Right lobe of liver (tissue), 6 donors: ENCODE measurements around the gene DKC1. TPM values are rescaled to one million over a fixed set of nuclear protein-coding genes. Genes with fewer than 3 reads are reported as not detected.

ENCODE experiments used
- ATAC-seq, 4 donors: fragments of 200-7000 bp; cut with Tn5 transposase; one replicate each; pipeline ENCODE4 v1.9.1; 2020; ENCODE audit warnings: mild to moderate bottlenecking in 4 of 4, moderate library complexity in 4 of 4
- DNase-seq, 3 donors: peaks; one replicate each; pipeline ENCODE4 v3.0.0-alpha.2; 2020
- H3K27ac ChIP-seq, 3 donors: fragments of 200-600 bp; one replicate each; pipeline ENCODE4 v1.8.0; 2022
- H3K27me3 ChIP-seq, 2 donors: fragments of 200-600 bp; one replicate each; pipeline ENCODE4 v1.8.0; 2022
- H3K36me3 ChIP-seq, 4 donors: fragments of 200-600 bp; sonication (generic) in 1 of 4; one replicate each; pipeline versions ENCODE4 v1.5.1 to v1.8.0; 2017 to 2022; ENCODE audit warnings: control low read depth in 1 of 4
- H3K4me1 ChIP-seq, 4 donors: fragments of 200-600 bp; sonication (generic) in 1 of 4; one replicate each; pipeline versions ENCODE4 v1.5.1 to v1.8.0; 2017 to 2022; ENCODE audit warnings: control low read depth in 1 of 4
- H3K4me3 ChIP-seq, 3 donors: fragments of 200-600 bp; one replicate each; pipeline ENCODE4 v1.8.0; 2022
- H3K9me3 ChIP-seq, 4 donors: fragments of 200-600 bp; sonication (generic) in 1 of 4; one replicate each; pipeline versions ENCODE4 v1.5.1 to v1.8.0; 2017 to 2022; ENCODE audit warnings: control low read depth in 1 of 4
- CTCF ChIP-seq, 4 donors: fragments of 200-600 bp in 3 of 4; fragments of 450-650 bp in 1 of 4; IDR thresholded peaks; one replicate each; pipeline versions ENCODE4 v1.5.1 to v1.8.0; 2016 to 2022; ENCODE audit warnings: antibody characterized with exemption in 4 of 4, mild to moderate bottlenecking in 2 of 4
- POLR2A ChIP-seq: fragments of 450-650 bp; IDR thresholded peaks from one replicate; pipeline ENCODE4 v1.6.1; 2017; ENCODE audit warnings: antibody characterized with exemption, mild to moderate bottlenecking
- WGBS: methylation state at CpG from one replicate; pipeline ENCODE4 v1.1.6; 2018; ENCODE audit warnings: low coverage, low lambda C conversion rate; ENCODE audit not compliant: insufficient coverage; ENCODE audit errors: missing lambda C conversion rate; 5-methylcytosine and 5-hydroxymethylcytosine counted together
- intact Hi-C, 2 donors: fragments of 100-400 bp; cut with DNase I; formaldehyde crosslinking; loops; one replicate each; pipeline versions ENCODE4 v1.11.2 to v1.14.1; 2022
- total RNA-seq, 6 experiments: library from RNA; depleted of rRNA in 2 of 6; stranded (reverse); fragments of >200 nt in 2 of 6; fragmentation: NEBNext Ultra II Directional in 3 of 6; extraction: Animal tissue kit (Norgen Biotek cat#: 25700) in 3 of 6; gene quantifications; one replicate each; pipeline versions ENCODE4 v1.1.0 to v1.2.4, GENCODE V29; 2016 to 2023
- donor health status: DM: no; HTN: yes; CAD: no.
- donor health status: DM: no; HTN: no; CAD: no.
- donor health status: DM: no; HTN: no; CAD: no.
- donor health status: DM: no; HTN: yes; CAD: no.
- donor health status: DM: no; HTN: yes; CAD: no.

Gene DKC1
- total RNA-seq, 6 experiments from 2014 or later = 9.7 to 21.2 (median 17.7) TPM

- TF ChIP-seq CTCF (IDR thresholded peaks at IDR 0.05) (no peak), POLR2A (no peak)
- WGBS = 75% methylated on average over 4 of the region's 4 CpGs
- Histone ChIP-seq H3K9me3 (no peaks in the 10 kb centered on the region), H3K4me3 (no peak overlapping the region), H3K36me3 (no peaks in the 10 kb centered on the region), H3K27ac (no peak overlapping the region), H3K27me3 (no peaks in the 10 kb centered on the region), H3K4me1 (peaks cover 0 to 7% (median 0%) of the 10 kb centered on the region in 4 donors)
- DNase-seq (no peak), ATAC-seq (no peak)
- intact Hi-C loops = no loop called here
These were observed 4.0 kb upstream of the DKC1 start for GRCh38 chrX:154758696-154759095.

- TF ChIP-seq POLR2A (no peak), CTCF (IDR thresholded peaks at IDR 0.05) (no peak)
- Histone ChIP-seq H3K36me3 (peaks cover 0 to 13% (median 2%) of the 10 kb centered on the region in 4 donors), H3K27ac (peak overlapping the region in 1 of 3 donors; percentile 60), H3K4me3 (peak overlapping the region; percentile 16 to 73 (median 48)), H3K9me3 (no peaks in the 10 kb centered on the region), H3K27me3 (no peaks in the 10 kb centered on the region), H3K4me1 (peaks cover 0 to 12% (median 0%) of the 10 kb centered on the region in 4 donors)
- intact Hi-C loops = no loop called here
- ATAC-seq (peak; percentile 26 to 33 (median 28)), DNase-seq (peak in 2 of 3 donors; percentile 45 to 65)
- WGBS = 39% methylated on average over 11 of the region's 11 CpGs
These were observed 607 bp upstream of the DKC1 start for GRCh38 chrX:154761977-154762536.

GRCh38 chrX:154774622-154775021 lies 12.0 kb downstream of the DKC1 start:
- Histone ChIP-seq H3K4me3 (no peak overlapping the region), H3K4me1 (no peaks in the 10 kb centered on the region), H3K27ac (no peak overlapping the region), H3K27me3 (no peaks in the 10 kb centered on the region), H3K9me3 (no peaks in the 10 kb centered on the region), H3K36me3 (peaks cover 0 to 30% (median 4%) of the 10 kb centered on the region in 4 donors)
- no peak for DNase-seq
- no peak for TF ChIP-seq POLR2A
- no peak for TF ChIP-seq CTCF (IDR thresholded peaks at IDR 0.05)
- ATAC-seq = no peak
- WGBS = 63% methylated on average over 4 of the region's 5 CpGs
- intact Hi-C loops = no loop called here

- no peak for DNase-seq
- no peaks in the 10 kb centered on the region for H3K27me3 ChIP-seq
- H3K36me3 ChIP-seq = peaks cover 0 to 25% (median 4%) of the 10 kb centered on the region in 4 donors
- no peaks in the 10 kb centered on the region for H3K9me3 ChIP-seq
- 60% methylated on average over 11 of the region's 15 CpGs for WGBS
- H3K4me3 ChIP-seq = no peak overlapping the region
- no peaks in the 10 kb centered on the region for H3K4me1 ChIP-seq
- no peak for TF ChIP-seq CTCF (IDR thresholded peaks at IDR 0.05)
- no peak for TF ChIP-seq POLR2A
- H3K27ac ChIP-seq = no peak overlapping the region
- intact Hi-C loops = no loop called here
- ATAC-seq = peak in 3 of 4 donors; percentile 29 to 82 (median 35)
These were observed 13.0 kb downstream of the DKC1 start for GRCh38 chrX:154775419-154776349.
